Measurements from ENCODE around the gene NDUFS8. TPM values are rescaled to one million over a fixed set of nuclear protein-coding genes. Genes with fewer than 3 reads are reported as not detected.

NDUFS8 gene
- total and polyA plus RNA-seq, 2 donors, result 84.1 to 145 TPM

- H3K27ac ChIP-seq (ENCODE audit: low read depth in 1 of 2, low read length in 1 of 2), result no peak overlapping the region
- H3K4me3 ChIP-seq (ENCODE audit: low read length in 2 of 2), result no peak overlapping the region
- WGBS, result 99% methylated on average over 10 of the region's 10 CpGs
- DNase-seq (ENCODE audit: low read depth in 6 of 9, low spot score in 9 of 9), result no peak
- H3K36me3 ChIP-seq (ENCODE audit: control insufficient read depth in 2 of 2, insufficient read depth in 2 of 2, low read length in 1 of 2), result peaks cover 12 to 23% of the 10 kb centered on the region in 2 donors
- no peaks in the 10 kb centered on the region for H3K9me3 ChIP-seq (ENCODE audit: control insufficient read depth in 2 of 2, insufficient read depth in 1 of 2, low read length in 1 of 2)
- no peaks in the 10 kb centered on the region for H3K4me1 ChIP-seq (ENCODE audit: control insufficient read depth in 2 of 2, insufficient read depth in 2 of 2, low read length in 2 of 2)
- no peaks in the 10 kb centered on the region for H3K27me3 ChIP-seq (ENCODE audit: control insufficient read depth in 2 of 2, insufficient read depth in 1 of 2, low read length in 1 of 2)
These were observed 44.3 kb downstream of the NDUFS8 start for GRCh38 chr11:68074584-68075352.

- 92% methylated on average over 11 of the region's 11 CpGs for WGBS
- H3K27me3 ChIP-seq (ENCODE audit: control insufficient read depth in 2 of 2, insufficient read depth in 1 of 2, low read length in 1 of 2), result no peaks in the 10 kb centered on the region
- no peaks in the 10 kb centered on the region for H3K4me1 ChIP-seq (ENCODE audit: control insufficient read depth in 2 of 2, insufficient read depth in 2 of 2, low read length in 2 of 2)
- H3K36me3 ChIP-seq (ENCODE audit: control insufficient read depth in 2 of 2, insufficient read depth in 2 of 2, low read length in 1 of 2), result peaks cover 12% of the 10 kb centered on the region in 2 donors
- peak in 1 of 9 donors; percentile 12 for DNase-seq (ENCODE audit: low read depth in 6 of 9, low spot score in 9 of 9)
- no peak overlapping the region for H3K27ac ChIP-seq (ENCODE audit: low read depth in 1 of 2, low read length in 1 of 2)
- H3K4me3 ChIP-seq (ENCODE audit: low read length in 2 of 2), result no peak overlapping the region
- H3K9me3 ChIP-seq (ENCODE audit: control insufficient read depth in 2 of 2, insufficient read depth in 1 of 2, low read length in 1 of 2), result no peaks in the 10 kb centered on the region
These were observed 46.0 kb downstream of the NDUFS8 start for GRCh38 chr11:68076371-68077042.

GRCh38 chr11:68077617-68078582 lies 47.4 kb downstream of the NDUFS8 start:
- DNase-seq (ENCODE audit: low read depth in 6 of 9, low spot score in 9 of 9), result no peak
- no peaks in the 10 kb centered on the region for H3K4me1 ChIP-seq (ENCODE audit: control insufficient read depth in 2 of 2, insufficient read depth in 2 of 2, low read length in 2 of 2)
- no peaks in the 10 kb centered on the region for H3K27me3 ChIP-seq (ENCODE audit: control insufficient read depth in 2 of 2, insufficient read depth in 1 of 2, low read length in 1 of 2)
- WGBS, result 95% methylated on average over 8 of the region's 8 CpGs
- H3K9me3 ChIP-seq (ENCODE audit: control insufficient read depth in 2 of 2, insufficient read depth in 1 of 2, low read length in 1 of 2), result no peaks in the 10 kb centered on the region
- H3K36me3 ChIP-seq (ENCODE audit: control insufficient read depth in 2 of 2, insufficient read depth in 2 of 2, low read length in 1 of 2), result peaks cover 10 to 11% of the 10 kb centered on the region in 2 donors
- H3K27ac ChIP-seq (ENCODE audit: low read depth in 1 of 2, low read length in 1 of 2), result no peak overlapping the region
- H3K4me3 ChIP-seq (ENCODE audit: low read length in 2 of 2), result no peak overlapping the region

- H3K27me3 ChIP-seq (ENCODE audit: control insufficient read depth in 2 of 2, insufficient read depth in 1 of 2, low read length in 1 of 2), result no peaks in the 10 kb centered on the region
- H3K36me3 ChIP-seq (ENCODE audit: control insufficient read depth in 2 of 2, insufficient read depth in 2 of 2, low read length in 1 of 2), result peaks cover 5 to 8% of the 10 kb centered on the region in 2 donors
- no peaks in the 10 kb centered on the region for H3K4me1 ChIP-seq (ENCODE audit: control insufficient read depth in 2 of 2, insufficient read depth in 2 of 2, low read length in 2 of 2)
- no peak for DNase-seq (ENCODE audit: low read depth in 6 of 9, low spot score in 9 of 9)
- H3K27ac ChIP-seq (ENCODE audit: low read depth in 1 of 2, low read length in 1 of 2), result no peak overlapping the region
- WGBS, result 98% methylated on average over 8 of the region's 8 CpGs
- no peaks in the 10 kb centered on the region for H3K9me3 ChIP-seq (ENCODE audit: control insufficient read depth in 2 of 2, insufficient read depth in 1 of 2, low read length in 1 of 2)
- no peak overlapping the region for H3K4me3 ChIP-seq (ENCODE audit: low read length in 2 of 2)
These were observed 50.4 kb downstream of the NDUFS8 start for GRCh38 chr11:68080860-68081259.

- no peak overlapping the region for H3K27ac ChIP-seq (ENCODE audit: low read depth in 1 of 2, low read length in 1 of 2)
- DNase-seq (ENCODE audit: low read depth in 6 of 9, low spot score in 9 of 9), result no peak
- WGBS, result 93% methylated on average over 9 of the region's 9 CpGs
These were observed 51.2 kb downstream of the NDUFS8 start for GRCh38 chr11:68081691-68082090.

GRCh38 chr11:68082481-68082880 lies 52.0 kb downstream of the NDUFS8 start:
- 91% methylated on average over 3 of the region's 3 CpGs for WGBS
- Histone ChIP-seq H3K27ac (ENCODE audit: low read depth in 1 of 2, low read length in 1 of 2) (no peak overlapping the region), H3K9me3 (ENCODE audit: control insufficient read depth in 2 of 2, insufficient read depth in 1 of 2, low read length in 1 of 2) (no peaks in the 10 kb centered on the region), H3K4me3 (ENCODE audit: low read length in 2 of 2) (no peak overlapping the region), H3K27me3 (ENCODE audit: control insufficient read depth in 2 of 2, insufficient read depth in 1 of 2, low read length in 1 of 2) (no peaks in the 10 kb centered on the region), H3K4me1 (ENCODE audit: control insufficient read depth in 2 of 2, insufficient read depth in 2 of 2, low read length in 2 of 2) (no peaks in the 10 kb centered on the region), H3K36me3 (ENCODE audit: control insufficient read depth in 2 of 2, insufficient read depth in 2 of 2, low read length in 1 of 2) (peaks cover 5 to 8% of the 10 kb centered on the region in 2 donors)
- no peak for DNase-seq (ENCODE audit: low read depth in 6 of 9, low spot score in 9 of 9)

More at GRCh38 chr11:68081691-68082090, 51.2 kb downstream of the NDUFS8 start:
- peaks cover 5 to 8% of the 10 kb centered on the region in 2 donors for H3K36me3 ChIP-seq (ENCODE audit: control insufficient read depth in 2 of 2, insufficient read depth in 2 of 2, low read length in 1 of 2)
- no peak overlapping the region for H3K4me3 ChIP-seq (ENCODE audit: low read length in 2 of 2)
- H3K9me3 ChIP-seq (ENCODE audit: control insufficient read depth in 2 of 2, insufficient read depth in 1 of 2, low read length in 1 of 2), result no peaks in the 10 kb centered on the region
- no peaks in the 10 kb centered on the region for H3K4me1 ChIP-seq (ENCODE audit: control insufficient read depth in 2 of 2, insufficient read depth in 2 of 2, low read length in 2 of 2)
- H3K27me3 ChIP-seq (ENCODE audit: control insufficient read depth in 2 of 2, insufficient read depth in 1 of 2, low read length in 1 of 2), result no peaks in the 10 kb centered on the region

- Histone ChIP-seq H3K4me1 (ENCODE audit: control insufficient read depth in 2 of 2, insufficient read depth in 2 of 2, low read length in 2 of 2) (no peaks in the 10 kb centered on the region), H3K9me3 (ENCODE audit: control insufficient read depth in 2 of 2, insufficient read depth in 1 of 2, low read length in 1 of 2) (no peaks in the 10 kb centered on the region), H3K36me3 (ENCODE audit: control insufficient read depth in 2 of 2, insufficient read depth in 2 of 2, low read length in 1 of 2) (peaks cover 5 to 8% of the 10 kb centered on the region in 2 donors), H3K27ac (ENCODE audit: low read depth in 1 of 2, low read length in 1 of 2) (no peak overlapping the region), H3K4me3 (ENCODE audit: low read length in 2 of 2) (no peak overlapping the region), H3K27me3 (ENCODE audit: control insufficient read depth in 2 of 2, insufficient read depth in 1 of 2, low read length in 1 of 2) (no peaks in the 10 kb centered on the region)
- no peak for DNase-seq (ENCODE audit: low read depth in 6 of 9, low spot score in 9 of 9)
- 98% methylated on average over 3 of the region's 3 CpGs for WGBS
These were observed 53.0 kb downstream of the NDUFS8 start for GRCh38 chr11:68083517-68083916.

Measured in thymus (tissue), 11 donors.